Mucosa of stomach (tissue), 1 donor: ENCODE data around the gene CPNE6.

Source experiments
- H3K27me3 ChIP-seq: one replicate; pipeline ENCODE4 v1.7.0; 2013; ENCODE audit warnings: mild to moderate bottlenecking, low read length; ENCODE audit not compliant: control insufficient read depth, insufficient read depth
- H3K36me3 ChIP-seq: one replicate; pipeline ENCODE4 v1.7.0; 2013; ENCODE audit warnings: low read length; ENCODE audit not compliant: control insufficient read depth, insufficient read depth
- H3K4me1 ChIP-seq: one replicate; pipeline ENCODE4 v1.7.0; 2013; ENCODE audit warnings: mild to moderate bottlenecking, low read length; ENCODE audit not compliant: control insufficient read depth, insufficient read depth
- H3K4me3 ChIP-seq: one replicate; pipeline ENCODE4 v1.7.0; 2013; ENCODE audit warnings: low read length
- H3K9ac ChIP-seq: one replicate; pipeline ENCODE4 v1.7.0; 2013; ENCODE audit warnings: mild to moderate bottlenecking, low read length, moderate library complexity
- H3K9me3 ChIP-seq: one replicate; pipeline ENCODE4 v1.7.0; 2013; ENCODE audit warnings: mild to moderate bottlenecking, low read length, moderate library complexity; ENCODE audit not compliant: control insufficient read depth
- donor health status: Pancreatic carcinoma.

The CPNE6 gene

DNA sequence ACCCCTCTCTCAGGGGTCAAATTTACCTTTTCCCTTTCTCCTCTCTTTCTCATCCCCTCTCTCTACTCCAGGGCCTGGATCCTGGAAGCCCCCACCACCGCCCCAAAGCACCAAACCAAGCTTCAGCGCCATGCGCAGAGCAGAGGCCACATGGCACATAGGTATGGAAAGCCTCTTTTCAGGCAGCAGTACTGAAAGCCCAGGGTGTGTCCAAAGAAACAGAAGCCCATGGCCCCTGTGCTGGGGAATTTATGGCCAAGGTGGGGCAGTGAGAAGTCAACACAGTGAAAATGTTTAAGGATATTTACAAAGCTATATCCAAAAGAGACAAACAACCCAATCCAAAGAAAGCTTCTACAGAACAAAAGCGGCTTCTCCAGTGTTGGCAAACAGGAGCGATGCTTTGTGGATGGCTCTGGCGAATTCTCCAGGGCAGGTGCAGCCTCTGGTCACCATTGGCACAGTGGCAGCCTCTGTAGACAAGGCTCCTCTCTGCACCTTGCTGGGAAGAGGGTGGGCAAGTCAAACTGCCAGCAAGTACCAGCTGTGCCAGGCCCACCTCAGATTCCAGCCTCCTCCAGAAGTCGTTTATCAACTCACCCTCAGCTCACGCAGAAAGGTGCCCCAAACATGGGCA lies 4.7 kb upstream of the CPNE6 start:
- H3K4me1 ChIP-seq: peaks cover 1% of the 10 kb centered on the region
- H3K9me3 ChIP-seq: no peaks in the 10 kb centered on the region
- no peak overlapping the region for H3K4me3 ChIP-seq
- peaks cover 1% of the 10 kb centered on the region for H3K27me3 ChIP-seq
- H3K36me3 ChIP-seq: no peaks in the 10 kb centered on the region
- no peak overlapping the region for H3K9ac ChIP-seq

DNA sequence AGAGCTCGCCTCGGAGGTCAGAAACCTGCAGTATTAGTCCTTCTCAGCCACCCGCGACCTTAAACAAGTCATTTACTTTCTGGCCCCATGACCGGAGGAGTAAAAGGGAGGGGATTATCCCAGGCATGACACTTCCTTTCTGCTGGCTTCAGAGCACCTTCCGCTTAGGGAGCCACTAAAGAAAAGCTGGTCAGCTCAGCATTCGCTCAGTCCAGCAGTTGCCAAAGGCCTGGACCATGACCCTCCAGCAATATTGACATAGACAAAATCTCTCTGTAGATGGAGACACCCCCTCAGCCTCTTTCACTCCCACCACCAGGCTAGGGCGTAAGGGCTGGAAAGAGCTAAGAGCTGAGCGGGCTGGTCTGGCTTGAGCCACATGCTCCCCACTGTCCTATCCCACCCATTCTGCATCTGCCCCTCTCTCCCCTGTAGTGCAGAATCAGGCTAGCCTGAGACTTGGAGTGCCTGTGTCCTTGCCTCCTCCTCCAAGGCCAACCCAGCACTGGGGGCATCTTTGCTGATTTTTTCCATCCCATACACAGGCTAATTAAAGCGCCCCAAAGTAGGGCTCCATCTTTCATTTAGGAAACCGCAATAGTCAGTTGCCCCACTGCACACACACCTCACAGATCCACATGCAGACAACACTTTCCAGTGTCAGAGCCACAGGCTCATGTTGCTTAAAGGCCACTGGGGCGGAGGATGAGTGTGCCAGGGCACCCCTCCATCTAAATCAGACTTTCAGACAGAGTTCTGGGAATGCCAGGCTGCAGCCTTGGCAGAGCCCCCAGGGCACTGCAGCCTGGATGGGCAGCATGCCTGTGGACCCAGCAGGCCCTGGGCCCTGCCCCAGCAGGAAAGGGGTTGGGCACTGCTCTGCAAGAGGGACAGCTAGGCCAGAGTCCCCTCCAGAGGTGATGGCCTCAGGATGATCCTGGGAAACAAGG lies 4.0 kb upstream of the CPNE6 start:
- Histone ChIP-seq H3K27me3 (peaks cover 9% of the 10 kb centered on the region), H3K9me3 (no peaks in the 10 kb centered on the region), H3K4me3 (no peak overlapping the region), H3K9ac (no peak overlapping the region), H3K4me1 (peaks cover 8% of the 10 kb centered on the region), H3K36me3 (no peaks in the 10 kb centered on the region)

- H3K36me3 ChIP-seq: no peaks in the 10 kb centered on the region
- H3K9ac ChIP-seq: no peak overlapping the region
- no peak overlapping the region for H3K4me3 ChIP-seq
- H3K9me3 ChIP-seq: no peaks in the 10 kb centered on the region
- peaks cover 16% of the 10 kb centered on the region for H3K27me3 ChIP-seq
- peaks cover 14% of the 10 kb centered on the region for H3K4me1 ChIP-seq
Measured at GRCh38 chr14:24068711-24069410, 2.5 kb upstream of the CPNE6 start.

GRCh38 chr14:24069411-24069735 lies 2.0 kb upstream of the CPNE6 start:
- peaks cover 16% of the 10 kb centered on the region for H3K27me3 ChIP-seq
- no peak overlapping the region for H3K4me3 ChIP-seq
- no peaks in the 10 kb centered on the region for H3K9me3 ChIP-seq
- H3K9ac ChIP-seq: no peak overlapping the region
- peaks cover 19% of the 10 kb centered on the region for H3K4me1 ChIP-seq
- H3K36me3 ChIP-seq: no peaks in the 10 kb centered on the region

DNA sequence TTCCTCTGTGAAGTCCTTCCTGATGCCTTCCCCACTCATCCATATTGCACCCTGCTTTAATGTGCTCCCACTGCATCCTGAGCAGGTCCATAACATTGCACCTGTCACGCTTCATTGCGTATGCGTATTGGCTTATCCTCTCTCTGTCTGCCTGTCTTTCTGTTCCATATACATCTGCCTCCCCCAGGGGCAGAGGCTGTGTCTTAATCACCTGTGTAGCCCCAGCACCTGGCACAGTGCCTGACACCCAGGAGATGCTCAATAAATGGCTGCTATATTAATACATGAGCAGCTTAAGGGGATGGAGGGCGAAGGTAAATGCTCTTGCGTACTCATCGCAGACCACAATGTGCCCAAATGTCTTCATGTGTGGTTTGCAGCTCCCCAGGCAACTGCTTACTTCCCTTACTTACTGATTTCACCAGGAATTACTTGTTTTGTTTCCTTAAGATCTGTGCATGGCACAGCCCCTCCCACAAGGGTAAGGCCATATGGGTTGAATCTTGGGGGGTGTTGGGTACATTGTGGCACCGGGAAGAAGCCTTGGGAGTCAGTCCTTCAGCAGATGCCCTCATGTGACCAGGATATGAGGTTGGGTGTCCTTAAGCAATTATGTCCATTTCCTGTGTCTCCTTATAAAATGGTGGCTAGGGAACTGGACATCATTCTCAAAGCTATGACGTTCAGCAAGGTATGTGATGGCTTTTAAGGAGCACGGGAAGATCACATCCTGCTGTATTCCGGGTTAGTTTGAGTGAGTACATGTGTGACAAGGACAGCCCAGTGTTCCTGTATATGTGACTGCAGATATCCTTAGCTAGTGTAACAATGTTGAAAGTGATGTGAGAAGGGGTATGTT lies 848 bp upstream of the CPNE6 start:
- Histone ChIP-seq H3K4me1 (peaks cover 31% of the 10 kb centered on the region), H3K9me3 (no peaks in the 10 kb centered on the region), H3K27me3 (peaks cover 16% of the 10 kb centered on the region), H3K9ac (no peak overlapping the region), H3K36me3 (no peaks in the 10 kb centered on the region), H3K4me3 (no peak overlapping the region)

GRCh38 chr14:24071836-24072430 lies 571 bp downstream of the CPNE6 start:
- Histone ChIP-seq H3K4me1 (peaks cover 37% of the 10 kb centered on the region), H3K36me3 (no peaks in the 10 kb centered on the region), H3K4me3 (no peak overlapping the region), H3K9me3 (no peaks in the 10 kb centered on the region), H3K27me3 (peaks cover 16% of the 10 kb centered on the region), H3K9ac (no peak overlapping the region)

GRCh38 chr14:24072436-24072835 lies 1.1 kb downstream of the CPNE6 start:
- Histone ChIP-seq H3K9ac (no peak overlapping the region), H3K4me3 (no peak overlapping the region), H3K27me3 (peaks cover 16% of the 10 kb centered on the region), H3K36me3 (no peaks in the 10 kb centered on the region), H3K9me3 (no peaks in the 10 kb centered on the region), H3K4me1 (peaks cover 37% of the 10 kb centered on the region)

DNA sequence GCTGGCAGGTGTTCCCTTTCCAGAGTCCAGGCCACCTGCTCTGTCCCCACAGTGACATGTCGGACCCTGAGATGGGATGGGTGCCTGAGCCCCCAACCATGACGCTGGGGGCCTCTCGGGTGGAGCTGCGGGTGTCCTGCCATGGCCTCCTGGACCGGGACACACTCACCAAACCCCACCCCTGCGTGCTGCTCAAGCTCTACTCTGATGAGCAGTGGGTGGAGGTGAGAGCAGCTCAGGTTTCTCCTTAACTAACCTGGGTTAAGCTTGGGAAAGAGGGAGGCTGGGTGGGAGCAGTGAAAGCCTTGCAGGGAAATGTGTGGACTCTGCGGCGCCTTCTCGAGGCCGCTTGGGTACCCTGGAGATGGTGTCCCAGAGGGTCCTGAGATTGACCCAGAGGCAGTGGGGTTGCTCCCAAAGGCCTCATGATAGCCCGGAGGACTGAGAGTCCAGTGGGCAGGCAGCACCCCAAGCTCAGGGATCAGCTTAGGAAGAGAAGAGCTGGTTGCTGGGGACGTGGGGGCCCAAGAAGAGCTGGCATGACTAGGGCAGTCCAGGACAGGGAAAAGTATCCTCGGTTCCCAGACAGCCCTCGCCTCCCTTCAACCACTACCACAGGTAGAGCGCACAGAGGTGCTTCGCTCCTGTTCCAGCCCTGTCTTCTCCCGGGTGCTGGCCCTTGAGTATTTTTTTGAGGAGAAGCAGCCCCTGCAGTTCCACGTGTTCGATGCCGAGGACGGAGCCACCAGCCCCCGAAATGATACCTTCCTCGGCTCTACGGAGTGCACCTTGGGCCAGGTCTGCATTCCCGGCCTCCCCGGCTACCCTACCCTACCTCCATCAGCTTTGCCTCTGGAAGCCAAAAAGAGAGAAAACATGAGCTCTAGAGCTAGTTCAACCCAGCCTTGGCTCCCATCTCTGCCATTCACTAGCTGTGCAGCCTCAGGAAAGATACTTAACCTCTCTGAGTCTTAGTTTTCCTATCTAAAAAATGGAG lies 1.8 kb downstream of the CPNE6 start:
- no peaks in the 10 kb centered on the region for H3K9me3 ChIP-seq
- H3K36me3 ChIP-seq: no peaks in the 10 kb centered on the region
- peaks cover 37% of the 10 kb centered on the region for H3K4me1 ChIP-seq
- H3K4me3 ChIP-seq: no peak overlapping the region
- H3K27me3 ChIP-seq: peaks cover 16% of the 10 kb centered on the region
- H3K9ac ChIP-seq: no peak overlapping the region

GRCh38 chr14:24074625-24075484 lies 3.5 kb downstream of the CPNE6 start:
- Histone ChIP-seq H3K9me3 (no peaks in the 10 kb centered on the region), H3K36me3 (no peaks in the 10 kb centered on the region), H3K4me1 (peaks cover 37% of the 10 kb centered on the region), H3K4me3 (no peak overlapping the region), H3K9ac (no peak overlapping the region), H3K27me3 (peaks cover 16% of the 10 kb centered on the region)
